Mesendoderm (in vitro differentiated cells): ENCODE measurements around the gene MIOX.

Experiments used
- DNase-seq: peaks from one replicate; pipeline ENCODE4 v3.0.0; 2013
- H2AK5ac ChIP-seq: 2 replicates; pipeline ENCODE4 v1.6.1; 2013; ENCODE audit warnings: low read length, inconsistent platforms
- H2BK120ac ChIP-seq: 2 replicates; pipeline ENCODE4 v1.6.1; 2013; ENCODE audit warnings: low read depth, mild to moderate bottlenecking, low read length, moderate library complexity, mixed read lengths
- H2BK15ac ChIP-seq: replicated peaks from 2 replicates; pipeline ENCODE4 v1.6.1; 2013; ENCODE audit warnings: low read depth, mild to moderate bottlenecking, moderate library complexity
- H2BK5ac ChIP-seq: 2 replicates; pipeline ENCODE4 v1.6.1; 2013; ENCODE audit warnings: low read length, inconsistent platforms
- H3K18ac ChIP-seq: 2 replicates; pipeline ENCODE4 v1.6.1; 2013; ENCODE audit warnings: mild to moderate bottlenecking, low read length, mixed read lengths
- H3K23ac ChIP-seq: one replicate; pipeline ENCODE4 v1.6.1; 2013; ENCODE audit warnings: low read length
- H3K27ac ChIP-seq: 2 replicates; pipeline ENCODE4 v1.5.1; 2013; ENCODE audit warnings: low read depth, mild to moderate bottlenecking, inconsistent platforms, low read length, moderate library complexity
- H3K27me3 ChIP-seq: 2 replicates; pipeline ENCODE4 v1.6.1; 2013; ENCODE audit warnings: low read length, control low read depth, mild to moderate bottlenecking, inconsistent platforms; ENCODE audit not compliant: insufficient read depth, poor library complexity
- H3K36me3 ChIP-seq: 2 replicates; pipeline ENCODE4 v1.6.1; 2013; ENCODE audit warnings: low read length, inconsistent platforms; ENCODE audit not compliant: control insufficient read depth, insufficient read depth
- H3K4ac ChIP-seq: one replicate; pipeline ENCODE4 v1.6.1; 2013; ENCODE audit warnings: low read depth, mild to moderate bottlenecking, low read length, moderate library complexity
- H3K4me1 ChIP-seq: 2 replicates; pipeline ENCODE4 v1.6.1; 2013; ENCODE audit warnings: low read depth, low read length, inconsistent platforms; ENCODE audit not compliant: control insufficient read depth
- H3K4me2 ChIP-seq: 2 replicates; pipeline ENCODE4 v1.6.1; 2013; ENCODE audit warnings: low read length
- H3K4me3 ChIP-seq: 2 replicates; pipeline ENCODE4 v1.5.1; 2013; ENCODE audit warnings: mild to moderate bottlenecking, low read length
- H3K56ac ChIP-seq: one replicate; pipeline ENCODE4 v1.6.1; 2013; ENCODE audit warnings: low read length
- H3K79me1 ChIP-seq: 2 replicates; pipeline ENCODE4 v1.6.1; 2013; ENCODE audit warnings: low read length, inconsistent platforms
- H3K79me2 ChIP-seq: 2 replicates; pipeline ENCODE4 v1.6.1; 2013; ENCODE audit warnings: mild to moderate bottlenecking, low read length; ENCODE audit not compliant: control insufficient read depth, insufficient read depth
- H3K9ac ChIP-seq: 2 replicates; pipeline ENCODE4 v1.6.1; 2013; ENCODE audit warnings: low read length, inconsistent platforms
- H4K5ac ChIP-seq: one replicate; pipeline ENCODE4 v1.6.1; 2013; ENCODE audit warnings: low read length
- H4K8ac ChIP-seq: one replicate; pipeline ENCODE4 v1.6.1; 2013; ENCODE audit warnings: low read depth, mild to moderate bottlenecking, control low read depth, low read length, moderate library complexity
- WGBS: extraction: QIAGEN DNeasy Blood & Tissue Kit; methylation state at CpG from one replicate; pipeline ENCODE4 v1.1.7; 2013; ENCODE audit warnings: low lambda C conversion rate, missing lambda C conversion rate; ENCODE audit not compliant: insufficient coverage; ENCODE audit errors: extremely low coverage; 5-methylcytosine and 5-hydroxymethylcytosine counted together

The MIOX gene

DNA sequence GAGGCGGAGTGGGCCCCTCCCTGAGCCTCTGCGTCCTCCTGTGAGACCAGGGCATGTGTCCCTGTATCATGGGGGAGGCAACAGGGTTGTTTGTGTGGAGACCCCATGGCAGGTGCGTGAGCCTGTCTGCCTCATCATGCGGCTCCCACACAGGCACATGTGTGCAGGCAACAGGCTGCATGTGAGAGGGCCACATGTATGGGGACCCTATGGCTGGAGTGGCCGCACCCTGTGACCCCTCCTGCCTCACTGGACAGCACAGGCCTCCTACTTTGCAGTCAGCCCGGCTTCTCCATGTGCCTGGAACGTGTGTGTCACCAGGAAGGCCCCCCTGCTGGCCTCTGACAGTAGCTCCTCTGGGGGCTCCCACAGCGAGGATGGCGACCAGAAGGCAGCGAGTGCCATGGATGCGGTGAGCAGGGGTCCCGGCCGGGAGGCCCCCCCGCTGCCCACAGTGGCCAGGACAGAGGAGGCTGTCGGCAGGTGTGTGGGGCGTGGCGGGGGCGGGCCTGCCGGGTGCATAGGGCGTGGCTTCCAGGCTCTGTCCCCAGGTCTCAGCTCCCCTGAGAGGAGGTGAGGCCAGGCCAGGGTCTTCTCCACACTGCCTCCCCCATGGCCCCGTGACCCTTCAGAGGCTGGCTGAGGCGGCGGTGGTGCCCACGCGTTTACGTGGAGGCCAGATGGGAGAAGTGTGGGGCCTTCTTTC is 46.0 kb upstream of the MIOX start:
- Histone ChIP-seq H4K8ac (no peak overlapping the region), H3K9ac (no peak overlapping the region), H2BK5ac (no peak overlapping the region), H3K56ac (no peak overlapping the region), H3K4ac (no peak overlapping the region), H3K4me3 (no peak overlapping the region), H3K4me1 (no peaks in the 10 kb centered on the region), H3K4me2 (no peak overlapping the region), H3K18ac (no peak overlapping the region), H2AK5ac (no peak overlapping the region), H4K5ac (no peak overlapping the region), H3K36me3 (peaks cover 1% of the 10 kb centered on the region), H3K79me1 (no peaks in the 10 kb centered on the region), H2BK15ac (no peak overlapping the region), H2BK120ac (no peak overlapping the region), H3K27me3 (no peaks in the 10 kb centered on the region), H3K23ac (no peak overlapping the region), H3K79me2 (no peaks in the 10 kb centered on the region), H3K27ac (no peak overlapping the region)
- whole genome bisulfite sequencing, result no CpG with 5 or more reads among the region's 26 CpGs
- DNase-seq, result no peak

DNA sequence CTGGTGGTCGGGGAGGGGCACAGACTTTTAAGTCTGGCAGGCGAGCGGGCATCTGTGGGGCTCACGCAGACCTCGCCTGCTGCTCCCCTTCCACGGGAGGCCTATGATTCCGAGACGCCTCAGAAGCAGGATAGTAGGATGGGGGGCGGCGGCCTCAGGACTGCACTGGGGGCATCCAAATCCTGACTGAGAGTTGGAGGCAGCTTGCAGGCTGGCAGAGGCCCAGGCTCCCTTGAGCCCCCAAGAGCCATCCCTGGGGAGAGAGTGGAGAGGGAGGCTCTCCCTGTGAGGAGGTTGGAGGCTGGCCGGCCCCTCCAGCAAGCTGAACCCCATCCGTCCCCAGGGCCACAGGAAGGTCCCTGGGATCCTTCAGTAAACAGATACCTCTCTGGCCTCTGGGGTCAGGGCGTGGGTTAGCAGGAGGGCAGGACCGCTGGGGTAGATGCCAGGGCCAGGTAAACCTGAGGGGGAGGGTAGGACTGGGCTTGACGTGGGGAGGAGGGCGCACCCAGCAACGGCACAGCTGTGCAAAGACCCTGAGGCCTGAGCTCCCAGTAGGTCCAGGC is 45.1 kb upstream of the MIOX start:
- no peak overlapping the region for H3K4me2 ChIP-seq
- H3K4ac ChIP-seq, result no peak overlapping the region
- H3K23ac ChIP-seq, result no peak overlapping the region
- H2BK15ac ChIP-seq, result no peak overlapping the region
- H2BK5ac ChIP-seq, result no peak overlapping the region
- no peak overlapping the region for H3K4me3 ChIP-seq
- no peaks in the 10 kb centered on the region for H3K79me1 ChIP-seq
- no peaks in the 10 kb centered on the region for H3K79me2 ChIP-seq
- WGBS, result no CpG with 5 or more reads among the region's 17 CpGs
- no peak overlapping the region for H3K56ac ChIP-seq
- DNase-seq, result no peak
- no peak overlapping the region for H3K9ac ChIP-seq
- no peak overlapping the region for H3K18ac ChIP-seq
- no peak overlapping the region for H3K27ac ChIP-seq
- no peaks in the 10 kb centered on the region for H3K27me3 ChIP-seq
- no peak overlapping the region for H2BK120ac ChIP-seq
- peaks cover 1% of the 10 kb centered on the region for H3K36me3 ChIP-seq
- no peak overlapping the region for H2AK5ac ChIP-seq
- no peak overlapping the region for H4K8ac ChIP-seq
- H3K4me1 ChIP-seq, result no peaks in the 10 kb centered on the region
- no peak overlapping the region for H4K5ac ChIP-seq

DNA sequence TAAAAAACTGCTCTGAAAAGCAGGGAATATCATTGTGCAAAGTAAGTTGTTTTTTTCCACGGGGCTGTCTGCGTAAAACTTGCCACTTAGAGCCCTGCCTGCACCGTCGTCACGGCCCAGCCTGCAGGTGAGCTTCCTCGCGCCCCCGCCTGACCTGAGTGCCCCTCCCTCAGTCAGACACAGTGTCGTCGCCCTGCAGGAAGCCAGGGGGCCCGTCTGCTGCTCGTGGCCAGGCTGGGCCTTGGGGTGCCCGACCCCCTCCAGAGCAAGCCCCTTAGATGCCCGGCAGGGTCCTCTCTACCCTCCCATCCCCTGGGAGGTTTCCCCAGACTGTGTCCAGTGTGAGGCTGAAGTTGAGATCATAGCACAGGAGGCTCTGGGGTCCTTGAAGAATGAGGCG is 43.5 kb upstream of the MIOX start:
- no peak overlapping the region for H3K27ac ChIP-seq
- H3K4ac ChIP-seq, result no peak overlapping the region
- H2BK5ac ChIP-seq, result no peak overlapping the region
- no peak overlapping the region for H2AK5ac ChIP-seq
- WGBS, result no CpG with 5 or more reads among the region's 15 CpGs
- no peak overlapping the region for H3K56ac ChIP-seq
- H3K27me3 ChIP-seq, result no peaks in the 10 kb centered on the region
- DNase-seq, result no peak
- H3K4me2 ChIP-seq, result no peak overlapping the region
- H3K79me1 ChIP-seq, result no peaks in the 10 kb centered on the region
- no peaks in the 10 kb centered on the region for H3K4me1 ChIP-seq
- H3K9ac ChIP-seq, result no peak overlapping the region
- H3K4me3 ChIP-seq, result no peak overlapping the region
- H3K23ac ChIP-seq, result no peak overlapping the region
- no peak overlapping the region for H4K5ac ChIP-seq
- H3K18ac ChIP-seq, result no peak overlapping the region
- no peak overlapping the region for H4K8ac ChIP-seq
- no peak overlapping the region for H2BK15ac ChIP-seq
- H3K36me3 ChIP-seq, result peaks cover 4% of the 10 kb centered on the region
- no peak overlapping the region for H2BK120ac ChIP-seq
- no peaks in the 10 kb centered on the region for H3K79me2 ChIP-seq

DNA sequence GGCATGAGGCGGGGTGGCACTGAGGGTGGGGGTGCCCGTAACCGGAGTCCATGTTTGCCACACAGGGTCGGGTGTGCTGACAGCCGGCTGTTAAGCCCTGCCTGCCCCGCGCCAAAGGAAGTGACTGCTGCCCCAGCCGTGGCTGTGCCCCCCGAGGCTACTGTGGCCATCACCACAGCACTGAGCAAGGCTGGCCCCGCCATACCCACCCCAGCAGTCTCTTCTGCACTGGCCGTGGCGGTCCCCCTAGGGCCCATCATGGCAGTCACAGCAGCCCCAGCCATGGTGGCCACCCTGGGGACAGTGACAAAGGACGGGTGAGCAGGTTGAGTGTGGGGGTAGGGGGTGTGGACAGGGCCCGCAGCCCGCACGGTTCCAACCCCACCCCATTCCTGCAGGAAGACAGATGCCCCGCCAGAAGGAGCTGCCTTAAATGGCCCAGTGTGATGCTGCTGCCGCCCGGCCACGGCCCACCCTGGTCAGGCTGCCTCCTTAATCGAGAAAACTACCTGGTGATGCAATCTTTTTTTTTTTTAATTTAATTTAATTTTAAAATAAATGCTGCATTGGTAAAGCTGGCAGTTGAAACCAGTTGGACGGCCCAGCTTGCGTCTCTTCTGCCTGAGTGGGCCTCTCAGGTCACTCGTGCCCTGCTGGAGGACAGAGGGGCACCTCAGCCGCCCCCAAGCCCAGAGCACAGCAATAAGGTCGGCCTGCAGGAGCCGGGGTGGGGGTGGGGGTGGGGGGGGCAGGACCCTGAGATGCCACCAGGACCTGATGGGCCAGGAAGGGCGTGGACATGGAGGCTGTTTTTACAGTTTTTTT is 42.6 kb upstream of the MIOX start:
- no peak overlapping the region for H3K18ac ChIP-seq
- H3K36me3 ChIP-seq, result peaks cover 6% of the 10 kb centered on the region
- H3K79me1 ChIP-seq, result no peaks in the 10 kb centered on the region
- H4K8ac ChIP-seq, result no peak overlapping the region
- H3K79me2 ChIP-seq, result no peaks in the 10 kb centered on the region
- H3K4ac ChIP-seq, result no peak overlapping the region
- no peaks in the 10 kb centered on the region for H3K27me3 ChIP-seq
- no peaks in the 10 kb centered on the region for H3K4me1 ChIP-seq
- H4K5ac ChIP-seq, result no peak overlapping the region
- no peak overlapping the region for H3K4me2 ChIP-seq
- H3K9ac ChIP-seq, result no peak overlapping the region
- H2BK5ac ChIP-seq, result no peak overlapping the region
- H3K23ac ChIP-seq, result no peak overlapping the region
- H3K56ac ChIP-seq, result no peak overlapping the region
- WGBS, result no CpG with 5 or more reads among the region's 28 CpGs
- H2AK5ac ChIP-seq, result no peak overlapping the region
- no peak overlapping the region for H2BK120ac ChIP-seq
- DNase-seq, result no peak
- H2BK15ac ChIP-seq, result no peak overlapping the region
- H3K4me3 ChIP-seq, result no peak overlapping the region
- H3K27ac ChIP-seq, result no peak overlapping the region

DNA sequence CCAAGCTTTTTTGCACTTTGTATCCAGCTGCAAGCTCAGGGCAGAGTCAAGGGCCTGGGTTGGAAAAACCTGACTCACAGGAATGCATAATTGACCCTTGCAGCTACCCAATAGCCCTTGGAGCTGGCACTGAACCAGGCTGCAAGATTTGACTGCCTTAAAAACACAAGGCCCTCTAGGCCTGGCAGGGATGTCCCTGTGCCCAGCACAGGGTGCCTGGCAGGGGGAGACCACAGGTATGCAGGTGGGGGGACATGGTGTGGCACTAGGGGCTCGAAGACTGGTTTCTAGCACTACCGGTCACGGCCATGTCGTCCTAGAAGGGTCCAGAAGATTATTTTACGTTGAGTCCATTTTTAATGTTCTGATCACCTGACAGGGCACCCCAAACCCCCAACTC is 42.0 kb upstream of the MIOX start:
- H3K36me3 ChIP-seq, result peaks cover 6% of the 10 kb centered on the region
- WGBS, result no CpG with 5 or more reads among the region's 5 CpGs
- H3K27ac ChIP-seq, result no peak overlapping the region

More for the DNA sequence above, 42.0 kb upstream of the MIOX start:
- H3K4ac ChIP-seq, result no peak overlapping the region
- H2AK5ac ChIP-seq, result no peak overlapping the region
- no peak overlapping the region for H3K4me2 ChIP-seq
- no peak overlapping the region for H4K5ac ChIP-seq
- no peaks in the 10 kb centered on the region for H3K4me1 ChIP-seq
- no peak overlapping the region for H3K4me3 ChIP-seq
- H2BK120ac ChIP-seq, result no peak overlapping the region
- no peak overlapping the region for H3K18ac ChIP-seq
- no peak overlapping the region for H3K23ac ChIP-seq
- H3K9ac ChIP-seq, result no peak overlapping the region
- H3K27me3 ChIP-seq, result no peaks in the 10 kb centered on the region
- peak; percentile 15 for DNase-seq
- no peaks in the 10 kb centered on the region for H3K79me1 ChIP-seq
- no peak overlapping the region for H2BK15ac ChIP-seq
- no peaks in the 10 kb centered on the region for H3K79me2 ChIP-seq
- H4K8ac ChIP-seq, result no peak overlapping the region
- H3K56ac ChIP-seq, result no peak overlapping the region
- no peak overlapping the region for H2BK5ac ChIP-seq
